Gastrocnemius medialis (tissue), 4 donors: ENCODE measurements around the gene MDM2. TPM values are rescaled to one million over a fixed set of nuclear protein-coding genes. Genes with fewer than 3 reads are reported as not detected.

ENCODE experiments used
- ATAC-seq, 2 donors: fragments of 150-250 bp; one replicate each; pipeline ENCODE4 v1.9.1; 2016
- DNase-seq, 2 donors: peaks; one replicate each; pipeline ENCODE4 v3.0.0-alpha.2; 2019
- H3K27ac ChIP-seq, 4 donors: fragments of 200-600 bp; sonication (generic); 1 replicate in 1 of 4; 2 replicates in 3 of 4; pipeline ENCODE4 v1.5.1; 2016 to 2018; ENCODE audit warnings: mild to moderate bottlenecking in 2 of 4, moderate library complexity in 1 of 4
- H3K27me3 ChIP-seq, 3 donors: fragments of 200-600 bp; sonication (generic) in 2 of 3; 1 replicate in 1 of 3; 2 replicates in 2 of 3; pipeline versions ENCODE4 v1.5.1 to v1.6.0; 2016 to 2019; ENCODE audit warnings: mild to moderate bottlenecking in 1 of 3, moderate library complexity in 1 of 3
- H3K36me3 ChIP-seq, 2 donors: fragments of 200-600 bp; sonication (generic) in 1 of 2; one replicate each; pipeline ENCODE4 v1.5.1; 2017 to 2018
- H3K4me1 ChIP-seq, 2 donors: fragments of 200-600 bp; sonication (generic) in 1 of 2; one replicate each; pipeline ENCODE4 v1.5.1; 2016 to 2017; ENCODE audit warnings: mild to moderate bottlenecking in 2 of 2
- H3K4me3 ChIP-seq, 4 donors: fragments of 200-600 bp; sonication (generic) in 3 of 4; 1 replicate in 1 of 4; 2 replicates in 3 of 4; pipeline ENCODE4 v1.5.1; 2016 to 2019; ENCODE audit warnings: mild to moderate bottlenecking in 2 of 4
- H3K9me3 ChIP-seq, 3 donors: fragments of 200-600 bp; sonication (generic) in 2 of 3; 1 replicate in 1 of 3; 2 replicates in 2 of 3; pipeline ENCODE4 v1.5.1; 2016 to 2019
- CTCF ChIP-seq, 5 experiments: fragments of 450-650 bp in 3 of 5; fragments of 200-600 bp in 2 of 5; sonication (generic) in 2 of 5; IDR thresholded peaks in 4 of 5; conservative IDR thresholded peaks in 1 of 5; 1 replicate in 4 of 5; 2 replicates in 1 of 5; pipeline ENCODE4 v1.5.1; 2016 to 2019; ENCODE audit warnings: antibody characterized with exemption in 5 of 5, mild to moderate bottlenecking in 3 of 5, moderate library complexity in 3 of 5
- POLR2A ChIP-seq, 2 donors: fragments of 450-650 bp; IDR thresholded peaks; one replicate each; pipeline ENCODE4 v1.6.1; 2017; ENCODE audit warnings: antibody characterized with exemption in 2 of 2, mild to moderate bottlenecking in 2 of 2, moderate library complexity in 2 of 2
- in situ Hi-C, 4 donors: fragments of 200-750 bp; cut with MboI; loops; one replicate each; pipeline versions ENCODE4 v1.15.0 to v1.8.0; 2017; ENCODE audit warnings: low sequenced_read_pairs in 4 of 4
- intact Hi-C: fragments of 100-400 bp; cut with DNase I; formaldehyde crosslinking; loops from one replicate; pipeline ENCODE4 v1.15.1; 2023; ENCODE audit warnings: low total_unique reads
- total RNA-seq, 4 donors: library from RNA; depleted of rRNA; stranded (reverse); fragments of >200 nt; gene quantifications; one replicate each; pipeline versions ENCODE4 v1.1.0 to v1.2.3, GENCODE V29; 2016

The MDM2 gene
- total RNA-seq, 4 donors from 2014 or later, result 61.6 to 92.2 (median 70.0) TPM

GRCh38 chr12:68871396-68871795 is 63.4 kb downstream of the MDM2 start:
- DNase-seq (no peak), ATAC-seq (no peak)
- in situ Hi-C loops (loop anchor here in 1 of 4 donors (25.0 kb wide), 1 partner anchor 191 kb away; no protein-coding TSS in a partner anchor), intact Hi-C loops (no loop called here)
- no peaks in the 10 kb centered on the region for H3K36me3 ChIP-seq
- H3K4me1 ChIP-seq, result no peaks in the 10 kb centered on the region
- no peak overlapping the region for H3K4me3 ChIP-seq
- H3K9me3 ChIP-seq, result no peaks in the 10 kb centered on the region
- TF ChIP-seq CTCF (IDR thresholded peaks at IDR 0.05 in 4 of 5, conservative IDR thresholded peaks at IDR 0.05 in 1 of 5) (no peak), POLR2A (IDR thresholded peaks at IDR 0.05) (no peak)
- H3K27me3 ChIP-seq, result no peaks in the 10 kb centered on the region
- H3K27ac ChIP-seq, result no peak overlapping the region

- in situ Hi-C loops (loop anchor here in 1 of 4 donors (25.0 kb wide), 1 partner anchor 190 kb away; no protein-coding TSS in a partner anchor), intact Hi-C loops (no loop called here)
- H3K36me3 ChIP-seq, result no peaks in the 10 kb centered on the region
- H3K4me3 ChIP-seq, result no peak overlapping the region
- TF ChIP-seq CTCF (IDR thresholded peaks at IDR 0.05 in 4 of 5, conservative IDR thresholded peaks at IDR 0.05 in 1 of 5), result no peak
- TF ChIP-seq POLR2A (IDR thresholded peaks at IDR 0.05), result no peak
- DNase-seq, result no peak
- ATAC-seq, result no peak
- no peaks in the 10 kb centered on the region for H3K9me3 ChIP-seq
- no peaks in the 10 kb centered on the region for H3K4me1 ChIP-seq
- H3K27me3 ChIP-seq, result no peaks in the 10 kb centered on the region
- no peak overlapping the region for H3K27ac ChIP-seq
These were observed 63.9 kb downstream of the MDM2 start for GRCh38 chr12:68871921-68872320.

GRCh38 chr12:68873316-68873715 is 65.3 kb downstream of the MDM2 start:
- H3K4me3 ChIP-seq, result no peak overlapping the region
- no peaks in the 10 kb centered on the region for H3K27me3 ChIP-seq
- no peaks in the 10 kb centered on the region for H3K9me3 ChIP-seq
- TF ChIP-seq POLR2A (IDR thresholded peaks at IDR 0.05) (no peak), CTCF (IDR thresholded peaks at IDR 0.05 in 4 of 5, conservative IDR thresholded peaks at IDR 0.05 in 1 of 5) (no peak)
- in situ Hi-C loops (loop anchor here in 1 of 4 donors (25.0 kb wide), 1 partner anchor 189 kb away; no protein-coding TSS in a partner anchor), intact Hi-C loops (no loop called here)
- ATAC-seq, result no peak
- no peak overlapping the region for H3K27ac ChIP-seq
- H3K4me1 ChIP-seq, result no peaks in the 10 kb centered on the region
- DNase-seq, result no peak
- H3K36me3 ChIP-seq, result no peaks in the 10 kb centered on the region

GRCh38 chr12:68876461-68876860 is 68.5 kb downstream of the MDM2 start:
- intact Hi-C loops, result no loop called here
- ATAC-seq, result no peak

More at GRCh38 chr12:68876461-68876860, 68.5 kb downstream of the MDM2 start:
- no peaks in the 10 kb centered on the region for H3K4me1 ChIP-seq
- DNase-seq, result no peak
- H3K27ac ChIP-seq, result no peak overlapping the region
- no peaks in the 10 kb centered on the region for H3K27me3 ChIP-seq
- H3K36me3 ChIP-seq, result no peaks in the 10 kb centered on the region
- H3K4me3 ChIP-seq, result no peak overlapping the region
- TF ChIP-seq CTCF (IDR thresholded peaks at IDR 0.05 in 4 of 5, conservative IDR thresholded peaks at IDR 0.05 in 1 of 5), result no peak
- TF ChIP-seq POLR2A (IDR thresholded peaks at IDR 0.05), result no peak
- no peaks in the 10 kb centered on the region for H3K9me3 ChIP-seq
- in situ Hi-C loops, result no loop called here
